Measurements from ENCODE around the gene TRAPPC6A.

TRAPPC6A gene

GRCh38 chr19:45153339-45154063, 24.5 kb downstream of the TRAPPC6A start:
- DNase-seq (ENCODE audit: low read depth, low spot score), result peak; percentile 23
- in situ Hi-C loops (cut with HindIII; ENCODE audit: low sequenced_read_pairs), result no loop called here

GRCh38 chr19:45152504-45153338, 25.3 kb downstream of the TRAPPC6A start:
- TF ChIP-seq CTCF (IDR thresholded peaks at IDR 0.05; ENCODE audit: low read depth, low read length), result peak; percentile 20
- DNase-seq (ENCODE audit: low read depth, low spot score), result peak; percentile 24
- in situ Hi-C loops (cut with HindIII; ENCODE audit: low sequenced_read_pairs), result no loop called here
- no peak overlapping the region for H3K4me3 ChIP-seq (ENCODE audit: low read depth, low read length)

More at GRCh38 chr19:45153339-45154063, 24.5 kb downstream of the TRAPPC6A start:
- no peak for TF ChIP-seq CTCF (IDR thresholded peaks at IDR 0.05; ENCODE audit: low read depth, low read length)
- H3K4me3 ChIP-seq (ENCODE audit: low read depth, low read length), result no peak overlapping the region

- no peak for TF ChIP-seq CTCF (IDR thresholded peaks at IDR 0.05; ENCODE audit: low read depth, low read length)
- DNase-seq (ENCODE audit: low read depth, low spot score), result no peak
- in situ Hi-C loops (cut with HindIII; ENCODE audit: low sequenced_read_pairs), result no loop called here
- no peak overlapping the region for H3K4me3 ChIP-seq (ENCODE audit: low read depth, low read length)
Measured at GRCh38 chr19:45151821-45152503, 26.1 kb downstream of the TRAPPC6A start.

GRCh38 chr19:45151320-45151719, 26.7 kb downstream of the TRAPPC6A start:
- in situ Hi-C loops (cut with HindIII; ENCODE audit: low sequenced_read_pairs), result no loop called here
- no peak for DNase-seq (ENCODE audit: low read depth, low spot score)
- no peak for TF ChIP-seq CTCF (IDR thresholded peaks at IDR 0.05; ENCODE audit: low read depth, low read length)

GRCh38 chr19:45150751-45151281, 27.2 kb downstream of the TRAPPC6A start:
- TF ChIP-seq CTCF (IDR thresholded peaks at IDR 0.05; ENCODE audit: low read depth, low read length), result no peak
- in situ Hi-C loops (cut with HindIII; ENCODE audit: low sequenced_read_pairs), result no loop called here
- H3K4me3 ChIP-seq (ENCODE audit: low read depth, low read length), result no peak overlapping the region

More at GRCh38 chr19:45151320-45151719, 26.7 kb downstream of the TRAPPC6A start:
- H3K4me3 ChIP-seq (ENCODE audit: low read depth, low read length), result no peak overlapping the region

GRCh38 chr19:45150180-45150579, 27.9 kb downstream of the TRAPPC6A start:
- in situ Hi-C loops (cut with HindIII; ENCODE audit: low sequenced_read_pairs), result no loop called here
- TF ChIP-seq CTCF (IDR thresholded peaks at IDR 0.05; ENCODE audit: low read depth, low read length), result no peak
- DNase-seq (ENCODE audit: low read depth, low spot score), result no peak
- no peak overlapping the region for H3K4me3 ChIP-seq (ENCODE audit: low read depth, low read length)

More at GRCh38 chr19:45150751-45151281, 27.2 kb downstream of the TRAPPC6A start:
- no peak for DNase-seq (ENCODE audit: low read depth, low spot score)

All from astrocyte of the spinal cord (primary cell).